Cardiac fibroblast (primary cell): ENCODE data around the gene ITGAD.

ENCODE experiments used
- DNase-seq, 2 donors: peaks; one replicate each; pipeline versions ENCODE4 v3.0.0 to v3.0.0-alpha.2; 2010; ENCODE audit warnings: low read depth in 2 of 2
- H3K4me3 ChIP-seq, 2 donors: replicated peaks in 1 of 2; 1 replicate in 1 of 2; 2 replicates in 1 of 2; pipeline ENCODE4 v1.5.1; 2011; ENCODE audit warnings: low read depth in 2 of 2, low read length in 2 of 2, mild to moderate bottlenecking in 2 of 2, moderate library complexity in 1 of 2
- CTCF ChIP-seq: IDR thresholded peaks from one replicate; pipeline ENCODE4 v1.5.1; 2011; ENCODE audit warnings: low read depth, mild to moderate bottlenecking, low read length, inconsistent platforms

ITGAD gene

GRCh38 chr16:31376705-31377104 lies 16.4 kb upstream of the ITGAD start:
- TF ChIP-seq CTCF: no peak
- no peak for DNase-seq
- H3K4me3 ChIP-seq: no peak overlapping the region

- DNase-seq: no peak
- H3K4me3 ChIP-seq: no peak overlapping the region
Observed at GRCh38 chr16:31377210-31377903, 15.8 kb upstream of the ITGAD start.

GRCh38 chr16:31380201-31380600 lies 12.9 kb upstream of the ITGAD start:
- no peak for TF ChIP-seq CTCF
- H3K4me3 ChIP-seq: no peak overlapping the region
- no peak for DNase-seq

More at GRCh38 chr16:31377210-31377903, 15.8 kb upstream of the ITGAD start:
- no peak for TF ChIP-seq CTCF

- peak; percentile 87 for TF ChIP-seq CTCF
- no peak overlapping the region for H3K4me3 ChIP-seq
- peak; percentile 55 to 62 for DNase-seq
Observed at GRCh38 chr16:31382485-31383161, 10.5 kb upstream of the ITGAD start.

- DNase-seq: no peak
- TF ChIP-seq CTCF: no peak
- H3K4me3 ChIP-seq: no peak overlapping the region
Observed at GRCh38 chr16:31385680-31386079, 7.5 kb upstream of the ITGAD start.

GRCh38 chr16:31386157-31386984 lies 6.8 kb upstream of the ITGAD start:
- no peak for TF ChIP-seq CTCF
- DNase-seq: peak; percentile 22 to 83
- no peak overlapping the region for H3K4me3 ChIP-seq
